Upper lobe of right lung (tissue), 1 donor: ENCODE measurements around the gene PERCC1. TPM values are rescaled to one million over a fixed set of nuclear protein-coding genes. Genes with fewer than 3 reads are reported as not detected.
"Not testable (repeated sequence)": the region's sequence is repeated elsewhere in the genome, so short reads cannot be mapped to it uniquely, and the experiment has no call there.

Source experiments
- ATAC-seq: fragments of 200-7000 bp; cut with Tn5 transposase; one replicate; pipeline ENCODE4 v1.9.1; 2020; ENCODE audit warnings: mild to moderate bottlenecking, moderate library complexity
- DNase-seq: peaks from one replicate; pipeline ENCODE4 v3.0.0-alpha.2; 2020
- H3K27ac ChIP-seq: fragments of 200-600 bp; one replicate; pipeline ENCODE4 v1.8.0; 2022
- H3K27me3 ChIP-seq: fragments of 200-600 bp; one replicate; pipeline ENCODE4 v1.8.0; 2022; ENCODE audit warnings: mild to moderate bottlenecking
- H3K36me3 ChIP-seq: fragments of 200-600 bp; one replicate; pipeline ENCODE4 v1.8.0; 2022
- H3K4me1 ChIP-seq: fragments of 200-600 bp; one replicate; pipeline ENCODE4 v1.8.0; 2022
- H3K4me3 ChIP-seq: fragments of 200-600 bp; one replicate; pipeline ENCODE4 v1.8.0; 2022; ENCODE audit warnings: mild to moderate bottlenecking
- H3K9me3 ChIP-seq: fragments of 200-600 bp; one replicate; pipeline ENCODE4 v1.8.0; 2022
- intact Hi-C: fragments of 100-400 bp; cut with DNase I; formaldehyde crosslinking; loops from one replicate; pipeline ENCODE4 v1.11.0; 2022
- total RNA-seq: library from RNA; stranded (reverse); fragmentation: NEBNext Ultra II Directional; extraction: Animal tissue kit (Norgen Biotek cat#: 25700); gene quantifications from one replicate; pipeline ENCODE4 v1.2.1, GENCODE V29; 2021
- TF ChIP-seq, protein P1 (sequence below): fragments of 200-600 bp; IDR thresholded peaks from one replicate; pipeline ENCODE4 v1.8.0; 2022; ENCODE audit warnings: antibody characterized with exemption
- donor health status: DM: no; HTN: yes; CAD: no; lungs with severe emphysema.

PERCC1 gene
- total RNA-seq, 1 donor from 2014 or later: not detected

DNA sequence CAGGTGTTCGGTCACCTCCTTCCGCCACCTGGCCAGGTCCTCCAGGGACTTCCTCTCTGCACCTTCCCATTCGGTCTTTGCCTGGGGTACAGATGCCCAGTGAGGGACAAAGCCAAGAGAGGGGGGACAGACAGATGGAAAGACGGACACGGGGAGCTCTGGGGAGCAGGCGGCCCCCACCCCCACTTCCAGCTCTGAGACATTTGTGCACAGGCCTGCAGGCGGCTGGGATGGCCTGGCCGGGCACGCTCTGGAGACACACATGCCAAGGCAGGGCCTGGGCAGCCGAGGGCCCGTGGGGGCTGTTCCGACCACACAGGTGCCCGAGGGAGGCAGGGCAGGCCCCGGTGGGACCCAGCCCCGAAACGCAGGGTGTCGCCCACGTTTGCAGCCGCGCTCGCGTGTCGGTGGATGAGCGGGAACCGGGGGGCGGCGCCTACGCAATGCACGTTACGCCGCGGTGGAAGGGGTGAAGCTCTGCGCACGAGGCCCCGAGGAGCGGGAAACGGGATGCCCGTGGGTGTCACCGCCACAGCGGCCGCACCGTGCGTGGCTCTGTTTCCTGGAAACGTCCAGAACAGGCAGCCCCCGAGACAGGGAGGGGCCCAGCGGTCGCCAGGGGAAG lies 6.0 kb downstream of the PERCC1 start:
- Histone ChIP-seq H3K4me3 (no peak overlapping the region), H3K36me3 (no peaks in the 10 kb centered on the region), H3K27ac (no peak overlapping the region), H3K27me3 (no peaks in the 10 kb centered on the region), H3K9me3 (no peaks in the 10 kb centered on the region), H3K4me1 (no peaks in the 10 kb centered on the region)
- intact Hi-C loops: no loop called here
- TF ChIP-seq, protein P1, sequence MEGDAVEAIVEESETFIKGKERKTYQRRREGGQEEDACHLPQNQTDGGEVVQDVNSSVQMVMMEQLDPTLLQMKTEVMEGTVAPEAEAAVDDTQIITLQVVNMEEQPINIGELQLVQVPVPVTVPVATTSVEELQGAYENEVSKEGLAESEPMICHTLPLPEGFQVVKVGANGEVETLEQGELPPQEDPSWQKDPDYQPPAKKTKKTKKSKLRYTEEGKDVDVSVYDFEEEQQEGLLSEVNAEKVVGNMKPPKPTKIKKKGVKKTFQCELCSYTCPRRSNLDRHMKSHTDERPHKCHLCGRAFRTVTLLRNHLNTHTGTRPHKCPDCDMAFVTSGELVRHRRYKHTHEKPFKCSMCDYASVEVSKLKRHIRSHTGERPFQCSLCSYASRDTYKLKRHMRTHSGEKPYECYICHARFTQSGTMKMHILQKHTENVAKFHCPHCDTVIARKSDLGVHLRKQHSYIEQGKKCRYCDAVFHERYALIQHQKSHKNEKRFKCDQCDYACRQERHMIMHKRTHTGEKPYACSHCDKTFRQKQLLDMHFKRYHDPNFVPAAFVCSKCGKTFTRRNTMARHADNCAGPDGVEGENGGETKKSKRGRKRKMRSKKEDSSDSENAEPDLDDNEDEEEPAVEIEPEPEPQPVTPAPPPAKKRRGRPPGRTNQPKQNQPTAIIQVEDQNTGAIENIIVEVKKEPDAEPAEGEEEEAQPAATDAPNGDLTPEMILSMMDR: no peak
- DNase-seq: no peak
- ATAC-seq: no peak

DNA sequence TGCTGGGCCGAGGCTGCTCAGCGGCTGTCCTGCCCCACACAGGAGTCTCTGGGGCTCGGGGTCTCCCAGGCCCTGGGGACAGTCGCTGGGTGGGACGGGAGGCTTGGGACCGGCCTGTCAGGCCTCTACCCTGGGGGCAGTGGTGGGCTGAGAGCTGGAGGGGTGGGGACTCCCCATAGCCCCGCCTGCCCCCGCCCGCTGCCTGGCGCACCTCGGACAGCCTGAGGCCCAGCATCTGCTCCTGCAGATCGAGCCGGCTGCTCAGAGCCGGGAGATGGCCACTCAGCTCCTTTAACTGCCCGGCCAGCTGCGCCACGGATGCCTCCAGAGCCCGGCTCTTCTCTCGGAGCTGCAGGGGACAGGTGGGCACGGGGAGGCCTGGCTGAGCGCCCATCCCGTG lies 6.7 kb downstream of the PERCC1 start:
- Histone ChIP-seq H3K4me1 (no peaks in the 10 kb centered on the region), H3K27ac (no peak overlapping the region), H3K4me3 (no peak overlapping the region), H3K36me3 (no peaks in the 10 kb centered on the region), H3K27me3 (no peaks in the 10 kb centered on the region), H3K9me3 (no peaks in the 10 kb centered on the region)
- intact Hi-C loops: no loop called here
- ATAC-seq (no peak), DNase-seq (no peak)
- TF ChIP-seq, protein P1: no peak

DNA sequence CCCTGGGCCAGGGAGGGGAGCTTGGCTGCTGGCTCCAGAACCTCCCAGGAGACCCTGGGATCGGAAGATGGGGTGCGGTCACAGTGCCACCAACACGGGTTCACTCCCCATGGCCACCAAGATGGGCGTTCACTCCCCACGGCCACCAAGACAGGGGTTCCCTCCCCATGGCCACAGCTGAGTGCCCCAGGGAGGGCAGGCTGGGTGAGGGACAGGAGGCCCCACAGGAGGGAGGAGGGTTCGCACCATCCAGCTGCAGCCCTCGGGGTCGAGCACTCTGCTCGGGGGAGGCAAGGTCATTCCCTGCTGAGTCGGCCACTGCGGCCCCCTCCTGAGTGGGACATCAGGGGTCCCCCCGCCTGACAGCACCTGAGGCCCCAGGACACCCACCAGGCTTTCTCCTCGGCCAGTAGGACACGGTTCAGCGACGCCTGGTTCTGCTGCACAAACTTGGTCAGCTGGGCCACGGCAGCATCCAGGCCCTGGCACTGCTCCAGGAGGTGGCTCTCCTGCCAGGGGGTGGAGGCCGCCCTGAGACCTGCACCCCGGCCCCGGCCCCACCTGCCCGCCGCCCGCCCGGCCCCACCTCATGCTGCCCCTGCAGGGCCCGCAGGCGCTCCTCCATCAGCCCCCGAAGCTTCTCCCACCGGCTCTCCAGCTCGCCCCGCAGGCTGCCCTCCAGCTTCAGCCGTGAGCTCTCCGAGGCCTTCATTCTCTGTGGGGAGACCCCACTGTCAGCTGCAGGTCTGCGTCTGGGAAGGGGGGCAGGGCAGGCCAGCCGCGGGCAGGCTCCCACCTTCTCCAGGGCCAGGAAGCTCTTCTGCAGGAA lies 7.6 kb downstream of the PERCC1 start:
- Histone ChIP-seq H3K4me1 (no peaks in the 10 kb centered on the region), H3K27me3 (no peaks in the 10 kb centered on the region), H3K4me3 (no peak overlapping the region), H3K36me3 (no peaks in the 10 kb centered on the region), H3K9me3 (no peaks in the 10 kb centered on the region), H3K27ac (no peak overlapping the region)
- TF ChIP-seq, protein P1: no peak
- DNase-seq (no peak), ATAC-seq (no peak)
- intact Hi-C loops: no loop called here

DNA sequence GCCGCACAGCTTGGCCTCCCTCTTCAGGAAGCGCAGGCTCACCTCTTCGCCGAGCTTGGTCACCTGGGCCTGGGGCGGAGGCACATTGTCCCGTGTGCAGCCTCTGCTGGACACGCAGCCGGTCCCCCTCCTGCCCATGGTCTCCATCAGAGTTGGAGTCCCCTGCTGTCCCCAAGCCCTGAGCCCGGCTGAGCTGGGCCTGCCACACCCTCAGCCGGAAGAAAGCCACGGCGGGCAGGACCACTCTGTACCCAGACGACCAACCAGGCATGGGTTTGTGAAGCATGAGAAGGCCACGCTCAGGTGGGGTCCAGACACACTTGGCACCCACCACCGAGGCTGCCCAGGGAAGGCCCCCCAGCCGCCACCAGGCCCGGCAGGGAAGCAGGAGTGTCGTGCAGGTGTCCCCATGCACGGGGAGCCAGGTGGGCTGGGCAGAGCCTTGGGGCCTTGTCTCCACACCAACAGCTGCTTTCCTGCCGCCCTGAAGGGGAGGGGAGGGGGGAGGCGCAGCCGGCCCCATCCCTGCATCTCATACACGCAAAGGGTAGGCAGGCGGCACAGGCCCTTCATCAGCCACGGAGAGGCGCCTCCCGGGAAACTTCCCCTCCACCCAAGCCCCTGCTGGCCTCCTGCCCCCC lies 8.3 kb downstream of the PERCC1 start:
- no peak for DNase-seq
- intact Hi-C loops: no loop called here
- no peak overlapping the region for H3K27ac ChIP-seq

DNA sequence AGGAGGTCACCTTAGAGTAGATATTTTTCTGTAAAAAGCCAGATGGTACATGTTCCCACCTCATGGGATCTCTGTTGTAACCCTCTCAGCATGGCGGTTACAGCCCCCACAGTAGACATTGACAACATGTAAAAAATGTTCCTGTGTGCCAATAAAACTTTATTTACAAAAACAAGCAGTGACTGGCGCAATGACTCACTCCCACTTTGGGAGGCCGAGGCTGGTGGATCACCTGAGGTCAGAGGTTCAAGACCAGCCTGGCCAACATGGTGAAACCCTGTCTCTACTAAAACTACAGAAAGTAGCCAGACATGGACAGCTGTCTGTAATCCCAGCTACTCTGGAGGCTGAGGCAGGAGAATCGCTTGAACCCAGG lies 8.8 kb downstream of the PERCC1 start:
- ATAC-seq, H3K4me3 ChIP-seq, H3K27ac ChIP-seq, DNase-seq, H3K36me3 ChIP-seq, H3K4me1 ChIP-seq, intact Hi-C loops, H3K9me3 ChIP-seq, H3K27me3 ChIP-seq: not testable (repeated sequence)

More for the DNA sequence above, 8.3 kb downstream of the PERCC1 start:
- Histone ChIP-seq H3K4me1 (no peaks in the 10 kb centered on the region), H3K36me3 (no peaks in the 10 kb centered on the region), H3K4me3 (no peak overlapping the region), H3K27me3 (no peaks in the 10 kb centered on the region), H3K9me3 (no peaks in the 10 kb centered on the region)
- TF ChIP-seq, protein P1: no peak
- no peak for ATAC-seq

DNA sequence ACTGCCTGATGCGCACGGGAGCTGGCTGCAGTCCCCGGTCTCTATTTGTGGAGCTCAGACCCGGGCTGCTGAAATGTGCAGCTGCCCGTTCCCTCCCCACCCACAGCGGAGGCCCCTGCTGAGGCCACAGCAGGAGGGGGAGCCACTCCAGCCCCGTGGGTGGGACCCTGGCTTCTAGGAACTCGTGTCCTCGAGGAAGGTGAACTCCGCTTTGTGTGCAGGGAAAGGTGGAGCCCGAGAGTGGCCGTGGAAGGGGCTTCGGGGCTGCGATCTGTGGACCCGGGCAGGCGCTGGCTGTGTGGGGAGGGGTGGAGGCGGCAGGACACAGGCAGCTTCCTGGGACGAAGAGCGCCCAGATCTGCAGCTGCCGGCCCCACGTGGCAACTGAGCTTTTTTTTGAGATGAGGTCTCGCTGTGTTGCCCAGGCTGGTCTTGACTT lies 10.5 kb downstream of the PERCC1 start:
- DNase-seq: no peak

More for the DNA sequence above, 10.5 kb downstream of the PERCC1 start:
- TF ChIP-seq, protein P1: no peak
- Histone ChIP-seq H3K9me3 (no peaks in the 10 kb centered on the region), H3K36me3 (peaks cover 6% of the 10 kb centered on the region), H3K4me3 (no peak overlapping the region), H3K4me1 (no peaks in the 10 kb centered on the region), H3K27ac (no peak overlapping the region), H3K27me3 (no peaks in the 10 kb centered on the region)
- no peak for ATAC-seq
- intact Hi-C loops: no loop called here
